CD1c-positive myeloid dendritic cell (primary cell): ENCODE measurements around the gene CAPN2.

Experiments
- DNase-seq: peaks from one replicate; pipeline ENCODE4 v3.0.0-alpha.2; 2016; ENCODE audit errors: extremely low spot score

Gene CAPN2

GRCh38 chr1:223759273-223759672 is 46.9 kb downstream of the CAPN2 start:
- no peak for DNase-seq

GRCh38 chr1:223760833-223761232 is 48.5 kb downstream of the CAPN2 start:
- no peak for DNase-seq

- DNase-seq: no peak
These were observed 49.1 kb downstream of the CAPN2 start for GRCh38 chr1:223761411-223761810.

DNA sequence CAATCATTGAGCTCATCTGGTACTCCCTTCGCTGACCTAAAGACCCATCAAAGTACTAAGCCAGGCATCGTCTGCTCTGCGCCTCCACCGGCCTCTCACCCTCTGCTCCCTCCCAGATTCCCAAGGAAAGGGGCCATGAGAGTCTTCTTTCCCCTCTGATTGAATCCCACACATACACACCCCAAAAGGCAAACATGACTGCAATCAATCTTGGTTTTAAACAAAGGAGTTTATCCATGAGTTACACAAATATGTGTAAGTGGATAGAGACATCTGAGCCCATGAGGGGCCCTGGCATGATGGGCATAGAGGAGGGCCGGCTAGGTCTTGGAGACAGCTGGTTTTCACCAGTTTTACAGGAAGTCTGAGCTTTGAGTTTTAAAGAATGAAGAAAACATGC is 50.9 kb downstream of the CAPN2 start:
- no peak for DNase-seq

GRCh38 chr1:223763881-223764280 is 51.5 kb downstream of the CAPN2 start:
- no peak for DNase-seq

GRCh38 chr1:223765036-223765718 is 52.8 kb downstream of the CAPN2 start:
- no peak for DNase-seq

DNA sequence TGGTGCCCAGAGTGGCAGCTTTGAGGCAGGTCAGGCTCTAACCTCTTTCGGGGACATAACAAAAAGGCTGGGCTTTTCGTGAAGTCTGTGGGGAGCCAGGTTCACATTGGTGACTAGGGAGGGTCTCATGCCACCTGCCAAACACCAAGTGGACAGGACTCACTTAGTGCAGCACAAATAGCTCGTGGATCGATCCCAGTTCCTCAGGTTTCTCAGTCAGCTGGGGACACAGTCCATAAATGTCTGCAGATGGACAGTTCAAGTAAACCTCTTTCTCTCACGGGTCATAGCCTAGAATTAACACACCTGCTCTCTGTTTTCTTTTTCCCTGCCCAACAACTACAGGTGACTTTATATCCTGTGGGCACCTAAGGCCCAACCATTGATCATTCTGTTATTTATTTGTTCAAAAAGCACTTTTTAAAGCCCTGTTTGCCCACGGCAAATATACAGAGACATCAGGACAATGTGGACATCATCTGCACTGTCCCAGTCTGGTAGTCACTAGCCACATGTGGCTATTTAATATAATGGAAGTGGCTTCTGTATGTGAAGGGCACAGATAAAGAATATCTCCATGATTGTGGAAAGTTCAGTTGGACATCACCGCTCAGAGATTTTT is 53.5 kb downstream of the CAPN2 start:
- DNase-seq: no peak

DNA sequence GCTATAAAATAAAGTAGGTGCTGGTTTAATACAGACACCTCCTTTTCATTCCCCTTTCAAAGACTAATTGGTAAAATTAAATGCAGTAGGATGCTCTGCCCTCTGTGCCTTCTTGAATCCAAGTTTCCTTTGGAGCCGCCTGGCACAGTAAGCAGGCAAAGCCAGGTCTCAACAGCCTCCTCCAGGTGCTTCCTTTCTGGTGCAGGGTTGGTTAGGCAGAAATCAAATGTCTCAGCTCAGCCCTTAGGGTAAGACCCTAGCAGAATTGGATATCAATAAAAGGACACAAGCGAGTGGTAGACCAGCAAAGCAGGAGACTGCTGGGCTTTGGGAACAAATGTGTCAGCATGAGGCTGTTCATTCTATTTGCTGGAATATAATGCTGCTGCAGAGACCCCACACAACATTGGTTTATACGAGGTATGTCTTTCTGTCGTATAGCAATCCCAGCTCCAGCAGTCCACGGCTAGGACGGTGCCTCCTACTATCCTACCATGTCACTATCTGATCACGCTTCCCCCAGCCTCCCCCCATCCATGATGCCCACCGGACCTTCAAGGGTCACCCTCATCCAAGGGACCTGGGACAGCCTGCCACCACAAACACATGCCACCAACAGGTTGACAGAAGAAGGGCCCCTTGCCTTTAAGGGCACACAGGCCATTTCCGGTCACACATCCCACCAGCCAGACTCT is 58.4 kb downstream of the CAPN2 start:
- no peak for DNase-seq

DNA sequence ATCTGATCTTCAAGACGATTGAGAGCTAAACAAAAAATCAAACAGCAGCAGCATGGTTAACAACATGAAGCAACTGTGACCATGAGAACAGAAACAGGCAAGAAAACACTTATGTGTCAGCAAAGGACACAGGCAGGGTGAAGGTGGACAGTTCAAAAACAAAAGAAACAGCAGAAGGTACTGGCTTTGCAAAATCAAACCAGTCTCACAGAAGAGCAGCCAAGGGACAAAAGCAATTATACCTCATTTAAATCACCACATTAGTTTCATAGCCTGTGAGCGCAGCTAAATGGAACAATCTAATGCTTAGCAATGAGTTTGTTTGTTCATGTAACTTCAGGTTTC is 59.1 kb downstream of the CAPN2 start:
- DNase-seq: no peak

DNA sequence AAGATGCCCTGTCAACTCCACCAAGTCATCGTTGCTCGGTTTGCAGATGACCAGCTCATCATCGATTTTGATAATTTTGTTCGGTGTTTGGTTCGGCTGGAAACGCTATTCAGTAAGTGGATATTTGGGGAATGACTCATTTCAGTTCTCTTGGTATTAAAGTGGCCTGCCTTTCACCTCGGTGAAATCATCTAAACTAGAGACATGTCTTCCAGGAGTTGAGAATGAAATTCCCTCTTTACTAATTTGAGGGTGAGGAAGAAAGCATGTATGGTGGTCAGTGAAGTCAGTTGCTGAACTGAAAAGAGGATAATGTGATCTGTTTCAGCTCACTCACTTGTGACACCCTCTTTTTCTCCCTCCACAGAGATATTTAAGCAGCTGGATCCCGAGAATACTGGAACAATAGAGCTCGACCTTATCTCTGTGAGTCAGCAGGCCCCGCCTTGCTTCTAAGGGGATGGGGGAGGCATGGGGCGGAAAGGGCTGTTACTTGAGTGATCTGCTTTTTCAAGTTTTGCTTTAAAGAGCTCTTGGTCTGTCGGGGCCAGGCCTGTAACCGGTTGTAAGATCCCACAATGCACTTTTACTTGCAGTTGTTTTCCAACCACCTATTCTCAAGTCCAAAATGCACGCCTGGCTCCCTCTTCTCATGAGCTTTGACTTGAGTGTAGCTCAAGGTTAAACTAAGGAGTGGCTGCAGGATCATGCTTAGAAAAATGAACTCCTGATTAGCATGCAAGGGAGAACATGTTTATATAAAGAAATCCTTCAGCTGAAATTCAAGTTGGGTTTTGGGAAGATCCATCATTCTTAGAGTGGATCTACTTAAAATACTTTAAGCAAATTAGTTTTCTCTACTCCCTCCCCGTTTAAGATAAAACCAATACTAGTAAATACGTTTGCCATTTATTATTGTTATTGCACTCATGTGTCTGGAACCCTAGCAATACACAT is 59.8 kb downstream of the CAPN2 start:
- DNase-seq: no peak

- DNase-seq: no peak
These were observed 60.4 kb downstream of the CAPN2 start for GRCh38 chr1:223772771-223773160.

DNA sequence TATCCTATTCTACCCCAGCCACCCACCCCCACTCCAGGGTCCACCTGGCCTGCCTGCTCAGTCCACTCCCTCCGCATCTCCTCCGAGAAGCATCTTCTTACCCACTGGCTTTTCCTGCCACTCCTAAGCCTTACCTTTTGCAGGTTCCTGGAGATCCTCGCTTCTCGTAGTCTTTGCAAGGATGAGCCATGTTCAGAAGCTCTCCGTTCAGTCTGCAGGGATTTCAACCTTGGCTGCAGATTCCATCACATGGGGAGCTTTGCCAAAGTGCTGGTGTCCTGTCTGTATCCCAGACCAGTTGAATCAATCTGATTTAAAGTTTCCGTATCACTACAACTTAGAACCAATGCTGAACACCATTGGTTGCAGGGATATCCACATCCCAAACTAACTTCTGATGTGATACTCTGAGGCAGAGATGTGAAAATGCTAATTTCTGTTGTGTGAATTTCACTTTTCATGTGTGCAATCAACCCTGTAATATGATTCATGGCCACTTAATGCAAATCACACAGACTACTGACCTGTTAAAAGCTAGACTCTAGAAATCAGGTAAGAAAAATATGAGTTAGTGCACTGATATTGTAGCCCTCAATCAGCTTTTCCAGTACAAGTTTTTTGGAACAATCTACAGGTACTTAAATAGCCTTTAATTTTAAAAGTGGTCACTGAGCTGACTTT is 61.9 kb downstream of the CAPN2 start:
- no peak for DNase-seq

DNA sequence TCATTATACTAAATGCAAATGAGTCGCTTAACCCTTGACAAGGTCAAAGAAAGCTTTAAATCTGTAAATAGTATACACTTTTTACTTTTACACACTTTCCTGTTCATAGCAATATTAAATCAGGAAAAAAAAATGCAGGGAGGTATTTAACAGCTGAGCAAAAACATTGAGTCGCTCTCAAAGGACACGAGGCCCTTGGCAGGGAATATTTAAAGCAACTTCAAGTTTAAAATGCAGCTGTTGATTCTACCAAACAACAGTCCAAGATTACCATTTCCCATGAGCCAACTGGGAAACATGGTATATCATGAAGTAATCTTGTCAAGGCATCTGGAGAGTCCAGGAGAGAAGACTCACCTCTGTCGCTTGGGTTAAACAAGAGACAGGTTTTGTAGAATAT is 62.7 kb downstream of the CAPN2 start:
- DNase-seq: no peak

- DNase-seq: no peak
These were observed 63.4 kb downstream of the CAPN2 start for GRCh38 chr1:223775711-223776074.

GRCh38 chr1:223776075-223776814 is 63.9 kb downstream of the CAPN2 start:
- no peak for DNase-seq

GRCh38 chr1:223776826-223777454 is 64.6 kb downstream of the CAPN2 start:
- DNase-seq: no peak

DNA sequence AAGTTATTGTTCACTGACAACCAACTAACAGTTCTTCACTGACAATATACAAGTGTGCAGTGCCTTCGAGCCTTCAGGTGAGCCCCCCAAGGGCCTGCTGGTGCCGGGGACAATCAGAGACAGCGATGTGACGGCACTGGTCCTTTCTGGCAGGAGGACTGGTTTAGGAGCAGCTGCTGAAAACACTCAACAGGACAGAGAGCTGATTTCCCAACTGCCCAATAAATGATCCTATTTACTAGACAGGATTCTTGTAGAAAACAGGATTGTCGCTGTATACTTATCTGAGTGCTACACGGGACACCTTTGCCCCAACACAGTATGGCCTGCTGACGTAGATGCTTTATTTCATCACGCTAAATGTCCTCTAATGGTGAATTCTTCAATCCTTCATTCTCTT is 68.0 kb downstream of the CAPN2 start:
- DNase-seq: no peak

DNA sequence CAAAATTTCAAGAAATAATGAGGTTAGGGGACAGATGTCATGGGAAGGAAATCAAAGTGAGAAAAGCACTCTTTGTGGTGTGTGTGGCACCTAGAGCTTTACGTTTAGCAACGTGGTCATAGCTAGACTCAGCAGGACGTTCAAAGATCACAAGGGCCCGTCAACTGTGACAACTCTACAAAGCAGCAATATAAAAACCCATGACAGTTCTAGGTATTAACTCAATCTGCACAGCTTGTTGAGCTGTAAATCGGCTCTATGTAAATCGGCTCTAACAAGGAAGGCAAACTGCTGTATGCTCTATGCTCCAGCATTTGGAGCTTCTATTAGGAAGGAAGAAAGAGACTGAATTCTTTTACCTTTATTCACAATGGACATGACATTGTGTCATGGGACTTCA is 68.6 kb downstream of the CAPN2 start:
- no peak for DNase-seq

DNA sequence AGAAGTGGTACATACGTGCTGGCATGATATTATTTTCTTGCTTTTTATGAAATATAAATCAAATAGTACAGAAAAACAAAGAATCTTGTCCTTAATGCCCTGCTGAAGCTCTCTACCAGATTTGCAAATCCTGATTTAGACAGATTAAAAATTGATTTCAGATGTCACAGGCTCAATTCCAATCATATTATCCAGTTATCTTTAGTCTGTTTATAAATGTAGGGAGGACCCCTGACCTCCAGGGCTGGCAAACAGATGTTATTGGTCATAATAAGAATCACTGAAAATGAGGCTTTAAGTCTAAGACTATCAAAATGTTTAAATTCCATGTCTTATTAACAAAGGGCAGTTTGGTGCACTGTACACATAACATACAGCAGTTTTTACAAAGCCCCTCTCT is 71.3 kb downstream of the CAPN2 start:
- DNase-seq: no peak

DNA sequence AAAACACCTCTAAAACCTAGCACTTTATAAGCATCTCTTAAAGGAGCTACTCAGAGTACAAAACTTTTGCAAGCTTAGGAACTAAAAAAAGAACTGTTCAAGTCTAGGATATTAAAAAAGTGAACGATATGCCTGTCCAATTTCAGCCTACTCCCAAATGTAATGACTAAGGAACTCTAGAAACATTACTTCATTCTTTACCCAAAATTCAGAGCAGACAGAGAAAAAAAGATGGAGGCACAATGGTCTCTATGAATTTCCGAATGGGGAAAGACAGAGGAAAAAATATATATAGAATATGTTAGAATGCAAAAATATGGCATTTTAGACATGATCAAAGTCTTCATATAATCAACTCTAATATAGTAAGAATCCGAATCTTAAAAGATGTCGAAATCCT is 72.2 kb downstream of the CAPN2 start:
- no peak for DNase-seq

DNA sequence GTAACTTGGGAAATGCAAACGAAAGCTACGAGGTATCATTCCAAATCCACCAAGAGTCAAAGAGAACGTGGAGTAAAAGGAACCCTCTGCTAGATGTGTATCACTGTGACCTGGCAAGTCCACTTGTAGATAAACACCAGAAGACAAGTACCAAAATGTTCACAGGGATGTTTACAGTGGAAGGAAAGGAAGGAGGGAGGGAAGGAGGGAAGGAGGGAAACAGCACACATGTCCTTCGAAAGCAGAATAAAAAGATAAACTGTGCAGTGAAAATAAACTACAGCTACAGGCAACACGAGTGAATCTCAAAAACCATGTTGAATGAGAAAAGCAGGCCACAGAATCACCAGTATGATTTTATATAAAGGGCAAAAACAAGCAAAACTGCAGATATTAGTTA is 73.5 kb downstream of the CAPN2 start:
- no peak for DNase-seq
